Measurements from ENCODE around the gene LDLRAD3.

- TF ChIP-seq EZH2 (IDR thresholded peaks at IDR 0.05; ENCODE audit: insufficient read depth, low read length), result no peak
- TF ChIP-seq, protein P1, sequence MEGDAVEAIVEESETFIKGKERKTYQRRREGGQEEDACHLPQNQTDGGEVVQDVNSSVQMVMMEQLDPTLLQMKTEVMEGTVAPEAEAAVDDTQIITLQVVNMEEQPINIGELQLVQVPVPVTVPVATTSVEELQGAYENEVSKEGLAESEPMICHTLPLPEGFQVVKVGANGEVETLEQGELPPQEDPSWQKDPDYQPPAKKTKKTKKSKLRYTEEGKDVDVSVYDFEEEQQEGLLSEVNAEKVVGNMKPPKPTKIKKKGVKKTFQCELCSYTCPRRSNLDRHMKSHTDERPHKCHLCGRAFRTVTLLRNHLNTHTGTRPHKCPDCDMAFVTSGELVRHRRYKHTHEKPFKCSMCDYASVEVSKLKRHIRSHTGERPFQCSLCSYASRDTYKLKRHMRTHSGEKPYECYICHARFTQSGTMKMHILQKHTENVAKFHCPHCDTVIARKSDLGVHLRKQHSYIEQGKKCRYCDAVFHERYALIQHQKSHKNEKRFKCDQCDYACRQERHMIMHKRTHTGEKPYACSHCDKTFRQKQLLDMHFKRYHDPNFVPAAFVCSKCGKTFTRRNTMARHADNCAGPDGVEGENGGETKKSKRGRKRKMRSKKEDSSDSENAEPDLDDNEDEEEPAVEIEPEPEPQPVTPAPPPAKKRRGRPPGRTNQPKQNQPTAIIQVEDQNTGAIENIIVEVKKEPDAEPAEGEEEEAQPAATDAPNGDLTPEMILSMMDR (IDR thresholded peaks at IDR 0.05; ENCODE audit: insufficient read depth, low read depth, low read length), result no peak
Observed at GRCh38 chr11:36126678-36127077, 182.8 kb downstream of the LDLRAD3 start.
